Cardiac fibroblast (primary cell): ENCODE measurements around the gene ME3.

Experiments
- DNase-seq, 2 donors: peaks; one replicate each; pipeline versions ENCODE4 v3.0.0 to v3.0.0-alpha.2; 2010; ENCODE audit warnings: low read depth in 2 of 2
- H3K4me3 ChIP-seq, 2 donors: replicated peaks in 1 of 2; 1 replicate in 1 of 2; 2 replicates in 1 of 2; pipeline ENCODE4 v1.5.1; 2011; ENCODE audit warnings: low read depth in 2 of 2, low read length in 2 of 2, mild to moderate bottlenecking in 2 of 2, moderate library complexity in 1 of 2
- TF ChIP-seq, protein P1 (sequence below): IDR thresholded peaks from one replicate; pipeline ENCODE4 v1.5.1; 2011; ENCODE audit warnings: low read depth, mild to moderate bottlenecking, low read length, inconsistent platforms

The ME3 gene

DNA sequence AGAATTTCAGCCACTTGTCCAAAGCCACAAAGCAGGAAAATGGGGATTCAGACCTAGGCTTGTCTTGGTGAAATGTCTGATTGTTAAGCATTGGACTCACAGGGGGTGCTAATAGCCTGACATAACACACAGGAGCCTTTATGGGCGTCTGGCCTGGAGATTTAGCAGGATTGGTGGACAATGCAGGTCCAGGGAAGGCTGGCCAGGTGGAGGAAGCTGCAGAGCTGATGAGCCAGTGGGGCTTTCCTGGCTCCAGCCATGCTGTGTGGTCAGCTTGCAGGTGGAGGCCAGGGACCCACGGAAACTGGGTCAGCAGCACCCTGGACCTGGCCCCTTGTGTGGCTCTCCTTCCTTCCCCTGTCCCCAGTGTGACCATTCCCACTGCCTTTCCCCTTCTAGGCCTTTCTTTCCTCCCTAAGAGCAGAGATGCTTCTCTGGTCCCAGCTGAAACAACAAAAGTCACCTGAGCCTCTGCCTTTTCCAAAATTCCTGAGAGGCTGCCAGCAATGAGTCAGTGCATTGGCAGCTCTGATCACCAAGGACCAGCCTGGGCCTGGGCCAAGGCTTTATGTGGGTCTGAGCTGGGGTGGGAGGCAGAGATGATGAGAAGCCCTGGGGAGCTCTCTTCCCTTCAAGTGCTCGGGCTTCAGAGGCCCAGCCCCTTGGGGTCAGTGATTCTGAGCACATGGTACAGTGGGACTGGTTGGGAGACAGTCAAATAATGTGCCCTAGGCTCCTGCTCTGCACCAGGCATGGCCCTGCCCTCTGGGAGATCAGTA lies 212.5 kb downstream of the ME3 start:
- DNase-seq, result peak; percentile 90 to 97
- H3K4me3 ChIP-seq, result no peak overlapping the region
- TF ChIP-seq, protein P1, sequence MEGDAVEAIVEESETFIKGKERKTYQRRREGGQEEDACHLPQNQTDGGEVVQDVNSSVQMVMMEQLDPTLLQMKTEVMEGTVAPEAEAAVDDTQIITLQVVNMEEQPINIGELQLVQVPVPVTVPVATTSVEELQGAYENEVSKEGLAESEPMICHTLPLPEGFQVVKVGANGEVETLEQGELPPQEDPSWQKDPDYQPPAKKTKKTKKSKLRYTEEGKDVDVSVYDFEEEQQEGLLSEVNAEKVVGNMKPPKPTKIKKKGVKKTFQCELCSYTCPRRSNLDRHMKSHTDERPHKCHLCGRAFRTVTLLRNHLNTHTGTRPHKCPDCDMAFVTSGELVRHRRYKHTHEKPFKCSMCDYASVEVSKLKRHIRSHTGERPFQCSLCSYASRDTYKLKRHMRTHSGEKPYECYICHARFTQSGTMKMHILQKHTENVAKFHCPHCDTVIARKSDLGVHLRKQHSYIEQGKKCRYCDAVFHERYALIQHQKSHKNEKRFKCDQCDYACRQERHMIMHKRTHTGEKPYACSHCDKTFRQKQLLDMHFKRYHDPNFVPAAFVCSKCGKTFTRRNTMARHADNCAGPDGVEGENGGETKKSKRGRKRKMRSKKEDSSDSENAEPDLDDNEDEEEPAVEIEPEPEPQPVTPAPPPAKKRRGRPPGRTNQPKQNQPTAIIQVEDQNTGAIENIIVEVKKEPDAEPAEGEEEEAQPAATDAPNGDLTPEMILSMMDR, result no peak

DNA sequence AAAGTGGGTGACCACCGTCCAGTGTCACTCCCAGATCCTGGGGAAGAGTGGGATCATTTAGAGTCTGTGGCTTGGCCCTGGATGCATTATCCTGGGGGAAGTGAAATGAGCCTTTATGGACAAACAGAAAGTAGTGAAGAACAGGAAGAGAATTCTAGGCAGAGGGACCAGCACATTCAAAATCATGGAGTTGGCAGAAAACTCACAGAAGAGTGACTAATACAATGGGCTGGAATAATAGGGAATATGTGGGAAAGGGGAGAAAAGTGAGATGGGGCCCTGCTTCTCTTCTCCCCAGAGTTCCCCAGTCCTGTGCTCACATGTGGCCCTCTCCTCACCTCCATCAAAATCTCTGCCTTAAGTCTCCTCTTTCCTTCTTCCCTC lies 213.4 kb downstream of the ME3 start:
- TF ChIP-seq, protein P1, result no peak
- peak; percentile 30 to 50 for DNase-seq
- no peak overlapping the region for H3K4me3 ChIP-seq

DNA sequence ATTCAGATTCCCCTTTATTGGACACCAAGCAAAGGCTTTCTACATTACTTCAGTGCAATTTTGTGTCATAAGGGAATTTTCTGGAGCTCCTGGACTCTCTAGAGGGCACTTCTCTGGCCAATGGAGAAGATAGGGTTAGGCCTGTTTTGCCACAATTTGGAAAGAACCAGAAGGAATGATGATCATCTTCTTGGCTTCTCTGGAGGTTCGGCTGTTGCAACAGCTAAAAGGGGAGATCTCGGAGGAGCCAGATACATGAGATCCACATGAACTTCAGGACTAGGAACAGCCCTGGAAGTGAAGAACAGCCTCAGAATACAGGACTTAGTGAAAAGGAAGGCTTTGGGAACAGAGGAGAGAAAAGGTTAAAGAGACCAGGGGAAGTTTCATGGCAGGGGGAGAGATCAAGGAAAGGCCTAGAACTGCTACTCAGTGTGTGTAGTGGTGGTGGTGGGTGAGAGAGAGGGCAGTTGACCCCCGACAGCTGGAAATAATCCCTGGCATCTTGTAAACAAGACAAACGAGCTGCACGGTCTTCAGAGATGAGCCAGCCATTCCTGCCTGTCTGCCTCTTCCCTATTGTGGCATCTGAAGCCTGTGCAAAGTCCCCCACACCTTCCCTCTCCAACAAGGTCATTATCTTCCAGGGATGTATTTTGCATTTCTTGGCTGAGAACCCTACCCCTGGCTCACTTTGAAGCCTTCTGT lies 214.0 kb downstream of the ME3 start:
- TF ChIP-seq, protein P1, result no peak

DNA sequence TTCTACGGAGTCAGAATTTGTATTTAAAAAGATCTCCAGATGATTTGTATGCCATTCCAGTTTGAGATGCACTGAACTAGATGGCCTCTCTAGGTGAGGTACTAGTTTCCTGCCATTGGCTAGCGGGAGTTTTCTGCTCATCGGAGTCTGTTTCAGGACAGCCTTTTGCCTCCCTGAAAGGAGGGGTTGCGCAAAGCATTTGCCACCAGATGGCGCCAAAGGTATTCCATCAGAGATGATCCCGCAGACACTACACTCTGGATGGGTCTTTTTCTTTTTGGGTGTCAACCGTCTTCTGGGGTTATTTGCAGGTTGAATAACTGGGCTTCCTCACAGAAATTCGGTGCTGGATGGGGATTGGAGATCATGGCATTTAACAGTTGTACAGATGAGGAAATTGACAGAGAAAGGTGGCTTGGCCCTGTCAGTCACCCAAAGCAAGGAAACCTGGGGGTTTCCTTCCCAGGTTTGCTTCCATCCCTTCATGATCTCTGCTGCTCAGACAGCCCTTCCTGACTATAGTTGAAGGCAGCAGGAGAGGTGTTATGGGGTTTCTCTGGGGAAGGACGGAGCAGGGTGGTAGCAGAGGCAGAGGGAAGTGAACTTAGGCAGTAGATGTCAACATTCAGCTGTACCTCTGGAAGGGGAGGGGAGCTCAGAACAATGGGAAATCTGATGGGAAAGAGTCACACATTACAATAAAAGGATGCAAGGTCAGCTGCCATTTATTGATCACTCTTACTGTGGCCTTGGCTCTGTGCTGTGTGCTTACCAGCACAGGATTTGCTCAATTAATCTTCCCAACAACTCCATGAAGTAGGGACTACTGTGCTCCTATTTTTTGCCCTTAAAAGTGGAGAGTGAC lies 216.1 kb downstream of the ME3 start:
- peak; percentile 88 to 91 for DNase-seq
- no peak overlapping the region for H3K4me3 ChIP-seq
- TF ChIP-seq, protein P1, result peak; percentile 89

More for the DNA sequence above, 214.0 kb downstream of the ME3 start:
- no peak for DNase-seq
- no peak overlapping the region for H3K4me3 ChIP-seq

DNA sequence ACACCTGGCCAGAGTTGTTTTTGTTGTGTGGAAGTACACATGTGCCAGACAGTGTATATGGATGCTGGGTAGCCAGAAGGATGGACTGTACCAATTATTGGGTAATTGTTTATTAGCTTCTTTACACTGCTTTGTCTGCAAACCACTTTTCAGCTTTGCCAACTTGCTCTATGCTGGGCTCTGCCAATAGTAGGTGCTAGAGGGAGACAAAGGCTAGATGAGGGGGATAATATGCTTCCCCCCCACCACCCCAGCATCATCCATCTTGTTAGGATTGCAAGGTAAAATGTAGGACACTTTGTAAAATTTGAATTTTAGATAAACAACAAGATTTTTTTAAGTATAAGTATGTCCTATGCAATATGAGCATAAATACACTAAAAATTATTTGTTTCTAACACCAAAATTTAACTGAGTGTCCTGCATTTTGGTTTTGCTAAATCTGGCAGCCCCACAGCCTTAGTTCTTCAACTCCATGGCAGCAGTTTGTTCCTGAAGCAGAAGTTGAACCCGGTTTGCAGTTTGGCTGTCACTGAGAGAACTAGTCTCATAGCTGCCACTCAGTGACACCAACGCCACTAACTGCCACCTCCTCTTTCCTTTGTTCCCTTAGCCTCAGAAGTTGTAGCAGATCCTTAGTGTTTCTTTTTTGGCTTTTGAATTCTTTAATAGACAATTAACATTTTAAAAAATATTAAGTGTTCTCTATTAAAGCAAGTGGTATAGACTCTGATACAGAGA lies 219.0 kb downstream of the ME3 start:
- TF ChIP-seq, protein P1, result no peak
- H3K4me3 ChIP-seq, result no peak overlapping the region

More for the DNA sequence above, 219.0 kb downstream of the ME3 start:
- DNase-seq, result no peak
